ENCODE results near the gene SVOPL.

The SVOPL gene

DNA sequence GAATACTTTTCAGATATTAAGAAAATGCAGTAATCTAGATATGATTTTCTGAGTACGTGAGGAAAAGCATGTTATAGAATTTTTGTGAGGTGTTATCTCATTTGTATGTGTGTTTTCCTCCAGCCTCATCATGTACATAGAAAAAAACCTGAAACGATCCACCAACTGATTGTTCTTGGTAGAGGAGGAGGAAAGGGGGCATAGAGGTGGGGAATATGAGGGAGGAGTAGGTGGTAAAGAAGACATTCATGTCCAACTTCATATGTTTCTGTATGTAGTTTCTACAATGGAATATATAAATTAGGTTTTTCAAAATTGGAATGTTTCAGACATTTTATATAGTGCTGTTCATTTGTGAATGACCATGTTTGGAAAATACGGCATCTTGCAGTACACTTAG lies 131.7 kb downstream of the SVOPL start:
- TF ChIP-seq, protein P1, sequence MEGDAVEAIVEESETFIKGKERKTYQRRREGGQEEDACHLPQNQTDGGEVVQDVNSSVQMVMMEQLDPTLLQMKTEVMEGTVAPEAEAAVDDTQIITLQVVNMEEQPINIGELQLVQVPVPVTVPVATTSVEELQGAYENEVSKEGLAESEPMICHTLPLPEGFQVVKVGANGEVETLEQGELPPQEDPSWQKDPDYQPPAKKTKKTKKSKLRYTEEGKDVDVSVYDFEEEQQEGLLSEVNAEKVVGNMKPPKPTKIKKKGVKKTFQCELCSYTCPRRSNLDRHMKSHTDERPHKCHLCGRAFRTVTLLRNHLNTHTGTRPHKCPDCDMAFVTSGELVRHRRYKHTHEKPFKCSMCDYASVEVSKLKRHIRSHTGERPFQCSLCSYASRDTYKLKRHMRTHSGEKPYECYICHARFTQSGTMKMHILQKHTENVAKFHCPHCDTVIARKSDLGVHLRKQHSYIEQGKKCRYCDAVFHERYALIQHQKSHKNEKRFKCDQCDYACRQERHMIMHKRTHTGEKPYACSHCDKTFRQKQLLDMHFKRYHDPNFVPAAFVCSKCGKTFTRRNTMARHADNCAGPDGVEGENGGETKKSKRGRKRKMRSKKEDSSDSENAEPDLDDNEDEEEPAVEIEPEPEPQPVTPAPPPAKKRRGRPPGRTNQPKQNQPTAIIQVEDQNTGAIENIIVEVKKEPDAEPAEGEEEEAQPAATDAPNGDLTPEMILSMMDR (IDR thresholded peaks at IDR 0.05; ENCODE audit: low read depth, low read length), result no peak
- no peak overlapping the region for H3K27ac ChIP-seq
- peaks cover 83% of the 10 kb centered on the region for H3K36me3 ChIP-seq

DNA sequence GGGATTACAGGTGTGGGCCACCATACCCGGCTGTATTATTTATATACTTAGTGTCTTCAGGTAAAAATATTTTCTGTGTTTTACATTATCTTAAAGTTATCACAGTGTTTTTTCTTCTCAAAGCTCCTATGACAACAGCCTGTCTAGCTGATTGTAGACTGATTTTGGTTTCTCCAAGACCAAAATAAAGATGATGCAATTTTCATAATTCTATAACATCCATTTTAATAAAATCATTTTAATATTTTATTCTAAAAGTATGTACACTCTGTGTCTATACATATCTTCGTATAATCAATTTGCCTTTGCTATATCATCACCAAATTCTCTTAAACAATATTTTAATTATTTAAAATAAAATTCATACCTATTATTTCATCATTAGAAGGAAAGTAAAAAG lies 132.5 kb downstream of the SVOPL start:
- Histone ChIP-seq H3K4me3 (ENCODE audit: low read depth, low read length) (no peak overlapping the region), H3K27ac (no peak overlapping the region), H3K27me3 (ENCODE audit: insufficient read depth, low read depth, severe bottlenecking) (no peaks in the 10 kb centered on the region), H3K9me3 (ENCODE audit: severe bottlenecking) (peaks cover 4% of the 10 kb centered on the region), H3K36me3 (peaks cover 83% of the 10 kb centered on the region)
- no peak for DNase-seq
- TF ChIP-seq, protein P1 (IDR thresholded peaks at IDR 0.05; ENCODE audit: low read depth, low read length), result no peak

More for the DNA sequence above, 131.7 kb downstream of the SVOPL start:
- H3K9me3 ChIP-seq (ENCODE audit: severe bottlenecking), result peaks cover 4% of the 10 kb centered on the region
- no peak for DNase-seq
- H3K4me3 ChIP-seq (ENCODE audit: low read depth, low read length), result no peak overlapping the region
- H3K27me3 ChIP-seq (ENCODE audit: insufficient read depth, low read depth, severe bottlenecking), result no peaks in the 10 kb centered on the region

DNA sequence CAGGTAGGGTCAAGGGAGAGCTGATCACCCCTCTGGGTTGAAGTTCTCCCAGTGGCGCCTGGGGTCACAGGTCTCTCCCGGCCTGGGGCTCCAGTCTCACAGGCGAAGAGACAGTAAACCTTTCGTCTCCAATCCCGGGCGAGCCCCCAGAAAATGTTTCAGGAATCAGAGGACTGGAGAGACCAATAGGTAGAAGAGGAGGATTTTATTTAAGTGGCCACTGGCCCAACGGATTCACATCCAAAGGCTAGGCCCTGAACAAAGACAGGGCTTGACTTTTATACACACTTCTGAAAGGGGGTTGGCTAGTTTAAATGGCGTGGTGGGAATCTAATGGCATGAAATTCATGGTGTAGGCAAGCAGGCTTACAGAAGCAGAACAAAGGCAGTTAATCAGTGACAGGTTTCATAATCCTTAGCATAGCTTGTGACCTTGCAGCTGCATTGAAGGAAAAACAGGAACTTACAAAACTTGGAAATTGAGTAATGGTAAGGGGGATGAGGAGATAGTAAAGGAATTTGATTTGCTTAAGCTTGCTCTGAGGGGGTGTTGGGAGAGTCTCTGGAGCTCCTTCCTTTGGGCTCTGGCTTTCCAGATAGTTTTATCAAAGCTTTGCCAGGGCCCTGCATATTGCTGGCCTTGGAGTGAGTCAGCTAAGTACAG lies 135.6 kb downstream of the SVOPL start:
- DNase-seq, result no peak
- Histone ChIP-seq H3K36me3 (peaks cover 84% of the 10 kb centered on the region), H3K4me3 (ENCODE audit: low read depth, low read length) (no peak overlapping the region), H3K27ac (no peak overlapping the region), H3K9me3 (ENCODE audit: severe bottlenecking) (peaks cover 4% of the 10 kb centered on the region), H3K27me3 (ENCODE audit: insufficient read depth, low read depth, severe bottlenecking) (no peaks in the 10 kb centered on the region)
- TF ChIP-seq, protein P1 (IDR thresholded peaks at IDR 0.05; ENCODE audit: low read depth, low read length), result no peak

DNA sequence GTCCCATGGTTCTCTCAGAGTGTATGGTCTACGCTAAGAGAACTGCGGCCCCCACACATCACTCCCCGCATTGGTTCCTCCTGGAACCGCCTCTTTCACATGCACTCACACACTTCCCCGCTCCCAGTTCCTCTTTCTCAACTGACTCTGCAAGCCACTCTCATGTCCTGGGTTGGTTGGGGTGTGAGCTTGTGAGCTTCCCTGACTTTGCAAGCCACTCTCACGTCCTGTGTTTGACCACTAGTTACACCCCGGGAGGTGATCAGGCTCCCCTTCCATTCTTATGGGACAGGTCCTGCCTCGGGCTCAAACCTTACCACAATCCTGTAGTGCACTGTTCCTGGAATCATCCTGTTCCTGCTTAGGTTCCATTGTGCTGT lies 136.1 kb downstream of the SVOPL start:
- DNase-seq, result no peak
- Histone ChIP-seq H3K27ac (no peak overlapping the region), H3K9me3 (ENCODE audit: severe bottlenecking) (peaks cover 4% of the 10 kb centered on the region), H3K27me3 (ENCODE audit: insufficient read depth, low read depth, severe bottlenecking) (no peaks in the 10 kb centered on the region), H3K36me3 (peaks cover 88% of the 10 kb centered on the region), H3K4me3 (ENCODE audit: low read depth, low read length) (no peak overlapping the region)
- TF ChIP-seq, protein P1 (IDR thresholded peaks at IDR 0.05; ENCODE audit: low read depth, low read length), result no peak

DNA sequence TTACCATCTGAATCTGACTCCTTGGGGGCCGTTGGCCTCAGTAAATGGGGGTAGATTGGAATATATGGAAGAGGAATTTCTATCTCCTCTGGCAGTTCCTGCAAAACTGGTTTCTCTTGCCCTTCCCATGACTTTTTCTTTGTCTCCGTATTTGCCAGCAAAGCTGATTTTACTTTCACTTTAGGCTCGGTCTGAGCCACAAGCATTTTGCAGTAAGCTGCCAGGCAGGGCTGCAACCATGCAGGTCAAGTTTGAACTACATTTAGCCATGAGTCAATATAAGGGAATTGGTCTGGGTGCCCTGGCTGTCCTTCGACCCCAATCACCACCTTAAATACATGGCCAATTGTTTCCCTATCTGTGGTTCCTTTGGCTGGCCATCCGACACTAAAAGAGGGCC lies 136.8 kb downstream of the SVOPL start:
- no peak for DNase-seq
- H3K27me3 ChIP-seq (ENCODE audit: insufficient read depth, low read depth, severe bottlenecking), result no peaks in the 10 kb centered on the region
- H3K36me3 ChIP-seq, result peaks cover 90% of the 10 kb centered on the region
- H3K9me3 ChIP-seq (ENCODE audit: severe bottlenecking), result peaks cover 4% of the 10 kb centered on the region
- no peak overlapping the region for H3K27ac ChIP-seq
- TF ChIP-seq, protein P1 (IDR thresholded peaks at IDR 0.05; ENCODE audit: low read depth, low read length), result no peak
- no peak overlapping the region for H3K4me3 ChIP-seq (ENCODE audit: low read depth, low read length)

DNA sequence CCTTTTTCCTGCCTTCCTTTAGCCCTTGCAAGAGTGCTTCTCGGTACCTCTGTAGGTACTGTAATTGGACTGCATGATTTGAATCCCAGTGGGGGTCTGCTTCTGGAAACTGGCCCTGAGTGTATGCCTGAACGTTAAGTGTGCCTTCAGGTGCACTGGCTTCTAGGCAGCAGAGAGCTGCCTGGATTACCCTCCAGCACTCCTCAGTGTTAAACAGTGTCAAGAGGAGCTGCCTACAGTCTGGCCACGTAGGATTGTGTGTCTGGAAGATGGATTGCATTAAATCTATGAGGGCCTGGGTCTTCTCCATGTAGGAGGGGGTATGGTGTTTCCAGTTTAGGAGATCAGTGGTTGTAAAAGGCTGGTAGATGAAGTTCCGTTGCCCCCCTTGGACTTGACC lies 137.4 kb downstream of the SVOPL start:
- peaks cover 4% of the 10 kb centered on the region for H3K9me3 ChIP-seq (ENCODE audit: severe bottlenecking)
- DNase-seq, result no peak
- H3K36me3 ChIP-seq, result peaks cover 90% of the 10 kb centered on the region
- H3K27ac ChIP-seq, result no peak overlapping the region
- TF ChIP-seq, protein P1 (IDR thresholded peaks at IDR 0.05; ENCODE audit: low read depth, low read length), result no peak
- H3K27me3 ChIP-seq (ENCODE audit: insufficient read depth, low read depth, severe bottlenecking), result no peaks in the 10 kb centered on the region
- H3K4me3 ChIP-seq (ENCODE audit: low read depth, low read length), result no peak overlapping the region
